ENCODE data around the gene CEP112. TPM values are rescaled to one million over a fixed set of nuclear protein-coding genes. Genes with fewer than 3 reads are reported as not detected.

Gene CEP112
- polyA plus RNA-seq, 1 donor (not counting 4 experiments of a cell fraction or from before 2014, with no cell fraction given): 2.6 TPM

DNA sequence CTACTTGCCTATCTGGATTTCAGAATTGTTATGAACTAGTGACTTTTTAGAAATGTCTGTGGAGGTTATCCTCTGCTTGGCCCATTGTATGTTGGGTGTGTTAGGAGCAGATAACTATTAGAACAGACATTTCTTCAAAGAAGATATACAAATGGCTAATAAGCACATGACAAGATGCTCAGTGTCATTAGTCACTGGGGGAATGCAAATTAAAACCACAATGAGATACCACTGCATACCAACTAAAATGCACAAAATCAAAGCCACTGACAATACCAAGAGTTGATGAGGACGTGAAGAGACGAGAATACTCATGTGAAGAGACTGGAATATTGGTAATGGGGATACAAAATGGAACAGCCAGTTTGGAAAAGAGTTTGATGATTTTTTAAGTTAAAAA lies 39.2 kb downstream of the CEP112 start:
- no peaks in the 10 kb centered on the region for H3K27me3 ChIP-seq (ENCODE audit: control insufficient read depth, extremely low read depth, insufficient read depth, low read length)
- no peak for TF ChIP-seq CTCF (optimal IDR thresholded peaks at IDR 0.05 in 1 of 3, IDR thresholded peaks at IDR 0.05 in 1 of 3, conservative IDR thresholded peaks at IDR 0.05 in 1 of 3; ENCODE audit: extremely low read depth in 1 of 3, insufficient read depth in 2 of 3, low read length in 3 of 3)
- no peak for TF ChIP-seq EZH2 (IDR thresholded peaks at IDR 0.05; ENCODE audit: low read length)
- H3K4me3 ChIP-seq (ENCODE audit: control insufficient read depth in 2 of 3, extremely low read depth in 1 of 3, insufficient read depth in 2 of 3, low read depth in 1 of 3, low read length in 3 of 3): no peak overlapping the region
- no peaks in the 10 kb centered on the region for H4K20me1 ChIP-seq (ENCODE audit: control insufficient read depth, extremely low read depth, insufficient read depth, low read length)
- no peaks in the 10 kb centered on the region for H3K4me1 ChIP-seq (ENCODE audit: control insufficient read depth, extremely low read depth, insufficient read depth, low read length)
- no peaks in the 10 kb centered on the region for H3K36me3 ChIP-seq (ENCODE audit: control insufficient read depth in 2 of 2, extremely low read depth in 1 of 2, insufficient read depth in 2 of 2, low read length in 2 of 2)
- no peak overlapping the region for H3K9ac ChIP-seq (ENCODE audit: control insufficient read depth, extremely low read depth, insufficient read depth, low read length)
- dilution Hi-C loops (cut with MboI; ENCODE audit: extremely low pct_ligation_motif_present, low sequenced_read_pairs): no loop called here
- no peaks in the 10 kb centered on the region for H3K9me1 ChIP-seq (ENCODE audit: control insufficient read depth, extremely low read depth, insufficient read depth, low read length)
- no peaks in the 10 kb centered on the region for H3K9me3 ChIP-seq (ENCODE audit: control insufficient read depth, low read depth, low read length)
- no peaks in the 10 kb centered on the region for H3K79me2 ChIP-seq (ENCODE audit: control insufficient read depth, insufficient read depth, low read length)
- DNase-seq (ENCODE audit: low read depth, low spot score): no peak
- H3K27ac ChIP-seq (ENCODE audit: control insufficient read depth, insufficient read depth, low read length): no peak overlapping the region
- no peak for FAIRE-seq
- no peak overlapping the region for H3K4me2 ChIP-seq (ENCODE audit: control insufficient read depth, extremely low read depth, insufficient read depth, low read depth, low read length)
- H2AFZ ChIP-seq (ENCODE audit: control insufficient read depth, low read length): no peak overlapping the region

DNA sequence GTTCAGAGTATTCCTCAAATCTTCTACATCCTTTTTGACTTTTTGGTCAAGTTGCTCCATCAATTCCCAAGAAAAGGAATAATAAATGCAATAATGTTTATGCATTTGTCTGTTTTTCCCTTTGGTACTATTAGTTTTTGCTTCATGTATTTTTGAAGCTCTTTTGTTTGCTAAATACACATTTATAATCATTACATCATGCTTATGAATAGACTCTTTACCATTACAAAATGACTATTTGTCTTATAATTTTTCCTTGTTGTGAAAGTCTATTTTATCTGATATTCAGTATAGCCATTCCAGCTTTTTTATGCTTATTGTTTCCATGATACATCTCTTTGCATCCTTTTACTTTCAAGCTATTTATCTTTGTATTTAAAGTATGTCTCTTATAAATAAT lies 41.2 kb downstream of the CEP112 start:
- Histone ChIP-seq H3K4me1 (ENCODE audit: control insufficient read depth, extremely low read depth, insufficient read depth, low read length) (no peaks in the 10 kb centered on the region), H2AFZ (ENCODE audit: control insufficient read depth, low read length) (no peak overlapping the region), H3K79me2 (ENCODE audit: control insufficient read depth, insufficient read depth, low read length) (no peaks in the 10 kb centered on the region), H3K9ac (ENCODE audit: control insufficient read depth, extremely low read depth, insufficient read depth, low read length) (no peak overlapping the region), H3K4me2 (ENCODE audit: control insufficient read depth, extremely low read depth, insufficient read depth, low read depth, low read length) (no peak overlapping the region), H3K4me3 (ENCODE audit: control insufficient read depth in 2 of 3, extremely low read depth in 1 of 3, insufficient read depth in 2 of 3, low read depth in 1 of 3, low read length in 3 of 3) (no peak overlapping the region), H3K27me3 (ENCODE audit: control insufficient read depth, extremely low read depth, insufficient read depth, low read length) (no peaks in the 10 kb centered on the region), H3K36me3 (ENCODE audit: control insufficient read depth in 2 of 2, extremely low read depth in 1 of 2, insufficient read depth in 2 of 2, low read length in 2 of 2) (no peaks in the 10 kb centered on the region), H4K20me1 (ENCODE audit: control insufficient read depth, extremely low read depth, insufficient read depth, low read length) (no peaks in the 10 kb centered on the region), H3K9me3 (ENCODE audit: control insufficient read depth, low read depth, low read length) (no peaks in the 10 kb centered on the region), H3K9me1 (ENCODE audit: control insufficient read depth, extremely low read depth, insufficient read depth, low read length) (no peaks in the 10 kb centered on the region), H3K27ac (ENCODE audit: control insufficient read depth, insufficient read depth, low read length) (no peak overlapping the region)
- DNase-seq (ENCODE audit: low read depth, low spot score): no peak
- TF ChIP-seq EZH2 (IDR thresholded peaks at IDR 0.05; ENCODE audit: low read length) (no peak), CTCF (optimal IDR thresholded peaks at IDR 0.05 in 1 of 3, IDR thresholded peaks at IDR 0.05 in 1 of 3, conservative IDR thresholded peaks at IDR 0.05 in 1 of 3; ENCODE audit: extremely low read depth in 1 of 3, insufficient read depth in 2 of 3, low read length in 3 of 3) (no peak)
- dilution Hi-C loops (cut with MboI; ENCODE audit: extremely low pct_ligation_motif_present, low sequenced_read_pairs): no loop called here
- FAIRE-seq: no peak

Measured in keratinocyte (primary cell).